PC-3 (cell line): Measurements from ENCODE around the gene TNFRSF19. TPM values are rescaled to one million over a fixed set of nuclear protein-coding genes. Genes with fewer than 3 reads are reported as not detected.

ENCODE experiments used
- ATAC-seq: fragments of 200-7000 bp; cut with Tn5 transposase; 2 replicates; pipeline ENCODE4 v1.9.1; 2020; ENCODE audit warnings: mild to moderate bottlenecking, moderate library complexity
- BruUV-seq: library from RNA; stranded (reverse); fragments of 400-500 nt; replicated peaks from 2 replicates; lab custom pipeline; 2021; lab: Mats Ljungman, UMichigan
- CTCF ChIA-PET: fragments of 300-600 bp; sonication (Branson Sonifier 250); formaldehyde crosslinking; loops from one replicate; lab custom pipeline; 2022; ENCODE audit warnings: antibody characterized with exemption; lab: Charles Lee
- POLR2A ChIA-PET: fragments of 300-600 bp; sonication (Branson Sonifier 250); formaldehyde crosslinking; loops from one replicate; lab custom pipeline; 2022; ENCODE audit warnings: antibody characterized with exemption; ENCODE audit not compliant: unreplicated experiment; lab: Charles Lee
- DNase-seq: peaks from one replicate; pipeline ENCODE4 v3.0.0-alpha.2; 2015
- H2AFZ ChIP-seq: fragments of 300-600 bp; sonication (generic); 2 replicates; pipeline ENCODE4 v1.6.0; 2016; ENCODE audit warnings: antibody characterized with exemption, low read length
- H3F3A ChIP-seq: fragments of 300-600 bp; sonication (generic); one replicate; pipeline ENCODE4 v1.6.0; 2017; ENCODE audit warnings: antibody characterized with exemption, low read length, control low read depth, mild to moderate bottlenecking; ENCODE audit not compliant: unreplicated experiment
- H3K27ac ChIP-seq: fragments of 300-600 bp; sonication (generic); 2 replicates; pipeline ENCODE4 v1.5.1; 2016; ENCODE audit warnings: mild to moderate bottlenecking, low read length
- H3K27me3 ChIP-seq: fragments of 300-600 bp; sonication (generic); 2 replicates; pipeline ENCODE4 v1.6.1; 2016; ENCODE audit warnings: low read length, mixed read lengths
- H3K36me3 ChIP-seq: fragments of 300-600 bp; sonication (generic); 2 replicates; pipeline ENCODE4 v1.6.1; 2016; ENCODE audit warnings: low read depth, mixed run types, low read length, mixed read lengths
- H3K4me1 ChIP-seq: fragments of 300-600 bp; sonication (generic); 2 replicates; pipeline ENCODE4 v1.5.1; 2016; ENCODE audit warnings: low read length; ENCODE audit not compliant: insufficient read depth
- H3K4me2 ChIP-seq: fragments of 300-600 bp; sonication (generic); 2 replicates; pipeline ENCODE4 v1.6.0; 2016; ENCODE audit warnings: low read length
- H3K4me3 ChIP-seq: fragments of 300-600 bp; sonication (generic); 2 replicates; pipeline ENCODE4 v1.5.1; 2016; ENCODE audit warnings: mild to moderate bottlenecking, low read length, mixed read lengths
- H3K79me2 ChIP-seq: fragments of 300-600 bp; sonication (generic); 2 replicates; pipeline ENCODE4 v1.6.1; 2017; ENCODE audit warnings: low read length, mixed read lengths
- H3K9ac ChIP-seq: fragments of 300-600 bp; sonication (generic); 2 replicates; pipeline ENCODE4 v1.6.0; 2016; ENCODE audit warnings: mild to moderate bottlenecking, low read length
- H3K9me2 ChIP-seq: fragments of 300-600 bp; sonication (generic); replicated peaks from 2 replicates; pipeline ENCODE4 v1.6.1; 2016; ENCODE audit warnings: mixed run types, low read length, mixed read lengths
- H3K9me3 ChIP-seq: fragments of 300-600 bp; sonication (generic); 2 replicates; pipeline ENCODE4 v1.6.1; 2016; ENCODE audit warnings: low read length, mixed read lengths
- H4K20me1 ChIP-seq: fragments of 300-600 bp; sonication (generic); 2 replicates; pipeline ENCODE4 v1.6.1; 2016; ENCODE audit warnings: low read length, mixed read lengths
- CTCF ChIP-seq: fragments of 300-600 bp; sonication (generic); conservative IDR thresholded peaks from 2 replicates; pipeline ENCODE4 v1.5.1; 2017; ENCODE audit warnings: antibody characterized with exemption, low read depth, mild to moderate bottlenecking, low read length
- EZH2 ChIP-seq: fragments of 300-600 bp; sonication (generic); IDR thresholded peaks from one replicate; pipeline ENCODE4 v1.6.1; 2017; ENCODE audit warnings: antibody characterized with exemption, mild to moderate bottlenecking, low read length; ENCODE audit not compliant: unreplicated experiment
- EZH2phosphoT487 ChIP-seq: fragments of 300-600 bp; sonication (generic); IDR thresholded peaks from 2 replicates; pipeline ENCODE4 v1.6.1; 2018; ENCODE audit warnings: mild to moderate bottlenecking, antibody characterized with exemption, low read length, borderline replicate concordance
- intact Hi-C: fragments of 100-400 bp; cut with micrococcal nuclease; formaldehyde crosslinking; loops from 2 replicates; pipeline ENCODE4 v1.9.0; 2023
- total RNA-seq: library from RNA; depleted of rRNA; stranded (reverse); fragments of >200 nt; gene quantifications from 2 replicates; pipeline ENCODE4 v1.2.3, GENCODE V29; 2014

The TNFRSF19 gene
- total RNA-seq, 1 experiment from 2014 or later, result 6.1 TPM

- Histone ChIP-seq H3K27ac (no peak overlapping the region), H3K9me3 (no peaks in the 10 kb centered on the region), H3K4me2 (no peak overlapping the region), H2AFZ (no peak overlapping the region), H3K9ac (no peak overlapping the region), H3K9me2 (no peaks in the 10 kb centered on the region), H3K27me3 (no peaks in the 10 kb centered on the region), H3K79me2 (no peaks in the 10 kb centered on the region), H3F3A (no peaks in the 10 kb centered on the region), H4K20me1 (no peaks in the 10 kb centered on the region), H3K36me3 (no peaks in the 10 kb centered on the region), H3K4me1 (peaks cover 3% of the 10 kb centered on the region; the same call in 1 of the 2 replicates), H3K4me3 (no peak overlapping the region)
- BruUV-seq, result no TSS peak
- POLR2A ChIA-PET, result no interaction called here
- no peak for DNase-seq
- peak; percentile 22; the same call in 1 of the 2 replicates for ATAC-seq
- TF ChIP-seq CTCF, result no peak
- no peak for TF ChIP-seq EZH2
- no peak for TF ChIP-seq EZH2phosphoT487
- CTCF ChIA-PET, result no interaction called here
- intact Hi-C loops, result no loop called here
Measured at GRCh38 chr13:23654111-23655110, 84.2 kb downstream of the TNFRSF19 start.

GRCh38 chr13:23655321-23655720 is 85.1 kb downstream of the TNFRSF19 start:
- H3K9me2 ChIP-seq, result no peaks in the 10 kb centered on the region
- CTCF ChIA-PET, result no interaction called here
- H3K4me2 ChIP-seq, result no peak overlapping the region
- no peaks in the 10 kb centered on the region for H3F3A ChIP-seq
- TF ChIP-seq CTCF (no peak), EZH2phosphoT487 (no peak), EZH2 (no peak)
- peaks cover 3% of the 10 kb centered on the region; the same call in 1 of the 2 replicates for H3K4me1 ChIP-seq
- no peak overlapping the region for H3K9ac ChIP-seq
- no TSS peak for BruUV-seq
- ATAC-seq (no peak), DNase-seq (no peak)
- no peaks in the 10 kb centered on the region for H4K20me1 ChIP-seq
- no peak overlapping the region for H2AFZ ChIP-seq
- H3K27ac ChIP-seq, result no peak overlapping the region
- intact Hi-C loops, result no loop called here
- no peak overlapping the region for H3K4me3 ChIP-seq
- no peaks in the 10 kb centered on the region for H3K36me3 ChIP-seq
- POLR2A ChIA-PET, result no interaction called here
- no peaks in the 10 kb centered on the region for H3K9me3 ChIP-seq
- no peaks in the 10 kb centered on the region for H3K79me2 ChIP-seq
- H3K27me3 ChIP-seq, result no peaks in the 10 kb centered on the region
